ENCODE data around the gene RNU2-63P.
"Not testable (repeated sequence)": the region's sequence is repeated elsewhere in the genome, so short reads cannot be mapped to it uniquely, and the experiment has no call there.

The RNU2-63P gene

DNA sequence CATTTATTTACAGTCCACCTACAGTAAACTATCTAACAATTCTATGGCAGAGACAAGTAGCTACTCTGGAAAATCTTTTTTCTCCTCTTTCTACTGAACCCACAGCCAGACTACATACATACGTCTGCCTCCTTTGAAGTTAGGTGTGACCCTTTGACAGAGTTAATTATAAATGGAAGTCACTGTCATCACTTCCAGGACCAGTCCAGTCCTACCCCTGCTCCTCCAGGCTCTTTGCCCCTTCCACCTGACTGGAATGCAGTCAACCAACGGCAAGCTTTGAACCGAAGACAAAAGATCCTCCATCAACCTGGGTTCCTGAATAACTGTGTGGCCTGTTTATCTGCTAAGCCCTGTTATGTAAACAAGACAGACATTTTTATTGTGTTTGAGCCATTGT lies 35.2 kb downstream of the RNU2-63P start:
- not testable (repeated sequence) for DNase-seq (ENCODE audit: low spot score)

DNA sequence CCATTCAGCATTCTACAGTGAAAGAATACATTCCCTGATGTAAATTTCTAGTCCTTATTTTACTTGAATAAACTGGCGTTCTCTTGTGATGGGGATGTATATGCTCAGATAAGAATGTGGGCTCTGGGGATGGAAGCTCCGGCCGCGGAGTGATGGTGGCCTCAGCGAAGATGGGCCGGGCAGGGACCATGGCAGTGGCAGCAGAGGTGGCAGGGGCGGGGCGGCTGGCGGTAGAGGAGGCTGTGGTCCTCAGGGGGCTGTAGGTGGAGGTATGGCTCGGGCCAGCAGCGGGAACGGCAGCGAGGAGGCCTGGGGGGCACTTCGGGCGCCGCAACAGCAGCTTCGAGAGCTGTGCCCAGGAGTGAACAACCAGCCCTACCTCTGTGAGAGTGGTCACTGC lies 44.0 kb downstream of the RNU2-63P start:
- DNase-seq (ENCODE audit: low spot score): not testable (repeated sequence)
